DND-41 (cell line): ENCODE data around the gene HAUS8.

Source experiments
- ATAC-seq: fragments of 200-7000 bp; cut with Tn5 transposase; 3 replicates; pipeline ENCODE4 v1.9.1; 2021; ENCODE audit warnings: low read depth; ENCODE audit not compliant: insufficient read depth
- DNase-seq: peaks from one replicate; pipeline ENCODE4 v3.0.0-alpha.2; 2020
- H2AFZ ChIP-seq: 2 replicates; pipeline ENCODE4 v1.6.0; 2012; ENCODE audit warnings: low read depth, low read length
- H3K27ac ChIP-seq: 2 replicates; pipeline ENCODE4 v1.5.1; 2012; ENCODE audit warnings: low read length, inconsistent platforms
- H3K27me3 ChIP-seq: fragments of 200-600 bp; sonication (generic); 2 replicates; pipeline ENCODE4 v1.6.0; 2012; ENCODE audit warnings: low read length, mild to moderate bottlenecking, inconsistent platforms; ENCODE audit not compliant: insufficient read depth, poor library complexity
- H3K36me3 ChIP-seq: 2 replicates; pipeline ENCODE4 v1.5.1; 2012; ENCODE audit warnings: low read length, inconsistent platforms; ENCODE audit not compliant: insufficient read depth
- H3K4me1 ChIP-seq: 2 replicates; pipeline ENCODE4 v1.5.1; 2012; ENCODE audit warnings: mild to moderate bottlenecking, low read length; ENCODE audit not compliant: insufficient read depth
- H3K4me2 ChIP-seq: 2 replicates; pipeline ENCODE4 v1.6.0; 2012; ENCODE audit warnings: mild to moderate bottlenecking, moderate library complexity, low read length, inconsistent platforms; ENCODE audit not compliant: insufficient read depth
- H3K4me3 ChIP-seq, 2 experiments: fragments of 200-600 bp in 1 of 2; shearing (Covaris generic) in 1 of 2; 2 replicates each; pipeline ENCODE4 v1.5.1; 2012 to 2016; ENCODE audit warnings: inconsistent platforms in 2 of 2, low read length in 2 of 2, mild to moderate bottlenecking in 2 of 2, low read depth in 1 of 2, moderate library complexity in 1 of 2
- H3K79me2 ChIP-seq: 2 replicates; pipeline ENCODE4 v1.6.0; 2012; ENCODE audit warnings: low read length, inconsistent platforms; ENCODE audit not compliant: insufficient read depth
- H3K9ac ChIP-seq: 2 replicates; pipeline ENCODE4 v1.6.0; 2012; ENCODE audit warnings: low read depth, mild to moderate bottlenecking, inconsistent platforms, low read length, moderate library complexity
- H3K9me3 ChIP-seq: 2 replicates; pipeline ENCODE4 v1.5.1; 2012; ENCODE audit warnings: low read length, moderate library complexity, mild to moderate bottlenecking, inconsistent platforms; ENCODE audit not compliant: insufficient read depth, severe bottlenecking
- H4K20me1 ChIP-seq: 2 replicates; pipeline ENCODE4 v1.6.0; 2012; ENCODE audit warnings: low read length; ENCODE audit not compliant: insufficient read depth
- EZH2 ChIP-seq: IDR thresholded peaks from 3 replicates; pipeline ENCODE4 v1.6.1; 2012; ENCODE audit warnings: borderline replicate concordance, low read depth, mild to moderate bottlenecking, moderate library complexity, low read length, inconsistent platforms; ENCODE audit not compliant: severe bottlenecking
- TF ChIP-seq, protein P1 (sequence below): IDR thresholded peaks from 2 replicates; pipeline ENCODE4 v1.5.1; 2012; ENCODE audit warnings: borderline replicate concordance, low read length, moderate library complexity, mild to moderate bottlenecking; ENCODE audit not compliant: poor library complexity, severe bottlenecking; ENCODE audit errors: extremely low read depth

Gene HAUS8

DNA sequence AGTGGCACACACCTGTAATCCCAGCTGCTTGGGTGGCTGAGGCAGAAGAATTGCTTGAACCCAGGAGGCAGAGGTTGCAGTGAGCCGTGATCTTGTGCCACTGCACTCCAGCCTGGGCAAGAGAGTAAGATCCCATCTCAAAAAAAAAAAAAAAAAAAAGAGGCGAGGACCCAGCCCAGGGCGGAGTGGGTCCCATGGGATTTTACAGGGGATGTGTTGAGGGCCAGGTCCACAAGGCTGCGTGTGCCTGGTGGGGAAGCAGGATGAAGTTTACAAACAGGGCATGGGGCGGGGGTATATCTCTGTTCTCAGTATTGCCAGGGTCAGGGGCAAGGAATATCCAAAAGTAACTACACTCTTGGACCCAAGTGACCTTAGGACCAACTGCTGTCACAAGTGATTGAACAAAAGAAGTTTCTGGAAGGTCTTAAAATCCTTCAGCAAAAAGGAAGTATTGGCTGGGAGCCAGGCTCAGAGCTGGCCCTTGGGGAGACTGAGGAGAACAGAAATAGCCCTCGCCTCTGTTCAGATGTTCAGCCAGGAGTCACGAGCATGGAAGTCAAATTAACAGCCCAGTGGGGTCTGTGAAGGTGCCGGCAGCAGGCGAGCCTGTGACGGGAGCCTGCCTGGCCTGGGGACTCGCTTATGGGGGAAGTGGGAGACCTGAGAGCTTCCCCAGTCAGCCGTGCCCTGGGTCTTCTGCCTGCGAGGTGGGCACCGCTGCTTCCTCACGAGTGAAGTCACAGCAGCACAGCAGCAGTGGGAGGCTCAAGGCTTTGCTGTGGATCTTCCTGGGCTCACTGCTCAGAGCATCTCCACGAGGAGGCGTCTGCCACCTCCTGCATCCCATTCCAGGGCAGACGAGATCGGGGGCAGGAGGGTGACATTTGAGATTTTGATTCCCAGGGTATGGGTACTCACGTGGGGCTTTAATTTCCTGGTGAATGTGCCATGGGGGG is 6.7 kb upstream of the HAUS8 start:
- peaks cover 19% of the 10 kb centered on the region for H3K4me1 ChIP-seq
- no peak overlapping the region for H3K9ac ChIP-seq
- H3K27me3 ChIP-seq, result no peaks in the 10 kb centered on the region
- no peak overlapping the region for H3K27ac ChIP-seq
- no peak overlapping the region for H3K4me3 ChIP-seq
- H3K79me2 ChIP-seq, result peaks cover 99% of the 10 kb centered on the region
- no peak for TF ChIP-seq EZH2
- TF ChIP-seq, protein P1, sequence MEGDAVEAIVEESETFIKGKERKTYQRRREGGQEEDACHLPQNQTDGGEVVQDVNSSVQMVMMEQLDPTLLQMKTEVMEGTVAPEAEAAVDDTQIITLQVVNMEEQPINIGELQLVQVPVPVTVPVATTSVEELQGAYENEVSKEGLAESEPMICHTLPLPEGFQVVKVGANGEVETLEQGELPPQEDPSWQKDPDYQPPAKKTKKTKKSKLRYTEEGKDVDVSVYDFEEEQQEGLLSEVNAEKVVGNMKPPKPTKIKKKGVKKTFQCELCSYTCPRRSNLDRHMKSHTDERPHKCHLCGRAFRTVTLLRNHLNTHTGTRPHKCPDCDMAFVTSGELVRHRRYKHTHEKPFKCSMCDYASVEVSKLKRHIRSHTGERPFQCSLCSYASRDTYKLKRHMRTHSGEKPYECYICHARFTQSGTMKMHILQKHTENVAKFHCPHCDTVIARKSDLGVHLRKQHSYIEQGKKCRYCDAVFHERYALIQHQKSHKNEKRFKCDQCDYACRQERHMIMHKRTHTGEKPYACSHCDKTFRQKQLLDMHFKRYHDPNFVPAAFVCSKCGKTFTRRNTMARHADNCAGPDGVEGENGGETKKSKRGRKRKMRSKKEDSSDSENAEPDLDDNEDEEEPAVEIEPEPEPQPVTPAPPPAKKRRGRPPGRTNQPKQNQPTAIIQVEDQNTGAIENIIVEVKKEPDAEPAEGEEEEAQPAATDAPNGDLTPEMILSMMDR, result no peak
- no peak overlapping the region for H3K4me2 ChIP-seq
- peaks cover 91% of the 10 kb centered on the region for H4K20me1 ChIP-seq
- peaks cover 30% of the 10 kb centered on the region for H3K36me3 ChIP-seq
- ATAC-seq, result no peak
- no peak for DNase-seq
- H2AFZ ChIP-seq, result no peak overlapping the region
- H3K9me3 ChIP-seq, result no peaks in the 10 kb centered on the region

DNA sequence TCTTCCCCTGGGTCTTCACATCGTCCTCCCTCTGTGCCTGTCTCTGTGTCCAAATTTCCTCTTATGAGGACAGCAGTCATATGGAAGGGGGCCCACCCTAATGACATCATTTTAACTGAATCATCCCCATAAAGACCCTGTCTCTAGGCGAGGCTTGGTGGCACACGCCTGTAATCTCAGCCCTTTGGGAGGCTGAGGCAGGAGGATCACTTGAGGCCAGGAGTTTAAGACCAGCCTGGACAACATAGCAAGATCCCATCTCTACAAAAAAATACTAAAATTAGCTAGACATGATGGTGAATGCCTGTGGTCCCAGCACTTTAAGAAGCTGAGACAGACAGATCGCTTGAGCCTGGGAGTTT is 5.2 kb upstream of the HAUS8 start:
- H3K9ac ChIP-seq, result no peak overlapping the region
- H3K27ac ChIP-seq, result no peak overlapping the region
- H3K4me1 ChIP-seq, result peaks cover 25% of the 10 kb centered on the region
- peaks cover 97% of the 10 kb centered on the region for H3K79me2 ChIP-seq
- TF ChIP-seq, protein P1, result no peak
- no peak for TF ChIP-seq EZH2
- ATAC-seq (no peak), DNase-seq (no peak)
- H2AFZ ChIP-seq, result no peak overlapping the region
- peaks cover 21% of the 10 kb centered on the region for H3K36me3 ChIP-seq
- peaks cover 85% of the 10 kb centered on the region for H4K20me1 ChIP-seq
- H3K27me3 ChIP-seq, result no peaks in the 10 kb centered on the region
- no peaks in the 10 kb centered on the region for H3K9me3 ChIP-seq
- no peak overlapping the region for H3K4me3 ChIP-seq
- no peak overlapping the region for H3K4me2 ChIP-seq

DNA sequence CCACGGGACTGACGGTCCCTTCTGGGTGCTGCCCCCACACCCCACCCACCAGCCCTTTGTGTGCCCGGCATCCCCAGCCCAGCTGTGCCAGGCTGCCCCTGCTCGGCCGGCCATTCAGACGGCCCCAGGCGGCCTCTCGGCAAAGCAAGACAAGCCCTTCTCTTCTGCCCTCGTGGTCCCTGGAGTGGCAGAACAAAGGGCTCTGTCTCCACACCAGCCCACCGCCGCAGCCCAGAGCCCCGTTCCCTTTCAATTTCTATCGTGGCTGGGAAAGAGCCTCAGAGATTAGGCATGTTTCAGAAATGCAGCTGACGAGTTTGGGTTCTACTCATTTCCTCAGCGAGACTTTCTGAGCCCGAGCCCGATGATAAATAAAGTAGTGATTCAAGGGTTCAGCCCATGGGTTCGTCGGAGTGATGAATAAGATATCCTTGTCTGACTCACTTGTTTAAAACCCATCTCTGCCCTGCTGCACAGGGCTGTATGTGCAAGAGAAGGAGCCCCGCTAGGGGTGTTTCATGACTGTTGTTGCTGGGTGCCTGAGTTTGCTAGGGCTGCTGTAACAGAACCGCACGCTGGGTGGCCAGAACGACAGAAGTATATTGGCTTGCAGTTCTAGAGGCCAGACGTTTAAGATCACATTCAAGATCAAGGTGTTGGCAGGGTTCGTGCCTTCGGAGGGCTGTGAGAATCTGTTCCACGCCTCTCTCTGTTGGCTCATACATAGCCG is 4.6 kb upstream of the HAUS8 start:
- Histone ChIP-seq H3K4me2 (no peak overlapping the region), H3K36me3 (peaks cover 19% of the 10 kb centered on the region), H4K20me1 (peaks cover 82% of the 10 kb centered on the region), H3K27ac (no peak overlapping the region), H3K9ac (no peak overlapping the region), H3K79me2 (peaks cover 95% of the 10 kb centered on the region), H2AFZ (no peak overlapping the region), H3K27me3 (no peaks in the 10 kb centered on the region), H3K9me3 (no peaks in the 10 kb centered on the region), H3K4me3 (no peak overlapping the region), H3K4me1 (peaks cover 25% of the 10 kb centered on the region)
- DNase-seq (no peak), ATAC-seq (no peak)
- TF ChIP-seq, protein P1, result no peak
- no peak for TF ChIP-seq EZH2
